ENCODE results near the gene ITSN1. TPM values are rescaled to one million over a fixed set of nuclear protein-coding genes. Genes with fewer than 3 reads are reported as not detected.

Gene ITSN1
- total and polyA plus RNA-seq, 2 experiments from 2014 or later = 35.5 to 57.1 TPM

DNA sequence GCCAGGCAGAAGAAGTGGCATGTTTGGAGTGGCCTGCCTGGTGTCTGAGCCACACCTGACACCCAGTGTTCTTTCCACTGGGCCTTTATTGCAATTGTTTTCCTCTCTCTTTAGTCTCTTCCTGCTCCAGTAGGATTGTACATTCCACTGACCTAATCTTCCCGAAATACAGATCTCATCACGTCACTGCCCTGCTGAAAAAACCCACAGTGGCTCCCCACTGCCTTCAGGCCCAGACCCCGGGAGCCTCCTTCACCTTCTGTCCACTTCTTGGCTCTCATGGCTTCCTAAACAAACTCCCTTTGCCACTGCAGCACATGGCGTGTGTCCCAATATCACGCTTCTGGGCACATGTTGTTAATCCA lies 298.6 kb downstream of the ITSN1 start:
- Histone ChIP-seq H2AFZ (no peak overlapping the region), H4K20me1 (ENCODE audit: insufficient read depth) (no peaks in the 10 kb centered on the region), H3K36me3 (ENCODE audit: low read depth) (no peaks in the 10 kb centered on the region), H3F3A (ENCODE audit: insufficient read depth) (no peaks in the 10 kb centered on the region), H3K9ac (no peak overlapping the region), H3K4me3 (no peak overlapping the region), H3K9me2 (ENCODE audit: insufficient read depth) (no peaks in the 10 kb centered on the region), H3K27ac (no peak overlapping the region), H3K27me3 (replicated peaks; ENCODE audit: insufficient read depth) (no peaks in the 10 kb centered on the region), H3K4me2 (ENCODE audit: unreplicated experiment) (no peak overlapping the region), H3K9me3 (ENCODE audit: low read depth) (no peaks in the 10 kb centered on the region), H3K79me2 (ENCODE audit: insufficient read depth) (no peaks in the 10 kb centered on the region), H3K4me1 (ENCODE audit: insufficient read depth) (no peaks in the 10 kb centered on the region)
- TF ChIP-seq EZH2phosphoT487 (IDR thresholded peaks at IDR 0.05; ENCODE audit: insufficient read depth, low read depth) (no peak), EZH2 (IDR thresholded peaks at IDR 0.05; ENCODE audit: insufficient read depth, poor library complexity, severe bottlenecking) (no peak)
- DNase-seq = no peak
- 74 to 76% methylated on average over 5 of the region's 5 CpGs for WGBS, 2 experiments (ENCODE audit: low coverage in 1 of 2, low lambda C conversion rate in 2 of 2, missing lambda C conversion rate in 2 of 2)
- in situ Hi-C loops (cut with MboI) = no loop called here

DNA sequence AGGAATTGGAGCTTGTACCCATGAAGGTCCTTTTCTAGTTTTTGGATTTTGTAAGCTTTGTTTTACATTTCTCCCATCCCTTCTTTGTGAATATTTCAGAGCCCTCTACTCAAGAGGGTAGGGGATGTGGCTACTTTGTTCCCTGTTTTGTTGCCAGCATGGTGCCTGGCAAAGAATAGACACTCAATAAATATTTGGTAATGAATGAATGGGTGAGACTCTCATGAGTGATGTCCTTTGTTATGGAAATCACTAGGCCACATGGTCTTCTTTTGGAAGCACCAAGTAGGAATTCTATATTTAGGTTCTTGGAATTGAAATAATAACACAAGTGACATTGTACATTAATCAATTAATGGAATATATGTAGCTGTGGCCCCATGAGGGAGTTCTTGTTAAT lies 300.1 kb downstream of the ITSN1 start:
- H3K4me3 ChIP-seq = no peak overlapping the region
- no peak overlapping the region for H2AFZ ChIP-seq
- H3K36me3 ChIP-seq (ENCODE audit: low read depth) = no peaks in the 10 kb centered on the region

DNA sequence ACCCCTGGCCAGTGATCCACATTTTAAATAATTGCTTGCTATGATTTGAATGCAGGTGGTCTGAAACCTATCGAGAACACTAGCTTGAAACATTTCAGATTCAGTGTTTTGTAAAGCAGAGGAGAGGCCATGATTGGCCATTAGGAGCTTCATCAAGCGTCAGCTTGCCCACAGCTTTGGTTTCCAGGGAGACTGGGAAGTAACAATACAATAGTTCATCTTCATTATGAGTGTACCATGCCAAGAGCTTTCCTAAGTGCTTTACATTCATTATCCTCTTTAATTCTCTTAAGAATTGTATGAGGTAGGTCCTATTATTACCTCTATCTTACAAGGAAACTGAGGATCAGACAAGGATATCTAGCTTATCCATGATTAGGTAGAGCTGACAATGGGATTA lies 301.0 kb downstream of the ITSN1 start:
- Histone ChIP-seq H3K79me2 (ENCODE audit: insufficient read depth) (no peaks in the 10 kb centered on the region), H4K20me1 (ENCODE audit: insufficient read depth) (no peaks in the 10 kb centered on the region), H3K9ac (no peak overlapping the region), H3K4me1 (ENCODE audit: insufficient read depth) (peaks cover 13% of the 10 kb centered on the region), H3K4me3 (no peak overlapping the region), H3K9me3 (ENCODE audit: low read depth) (no peaks in the 10 kb centered on the region), H3F3A (ENCODE audit: insufficient read depth) (peaks cover 9% of the 10 kb centered on the region; the same call in 1 of the 2 replicates), H3K36me3 (ENCODE audit: low read depth) (no peaks in the 10 kb centered on the region), H3K9me2 (ENCODE audit: insufficient read depth) (no peaks in the 10 kb centered on the region), H2AFZ (no peak overlapping the region), H3K27ac (no peak overlapping the region), H3K27me3 (replicated peaks; ENCODE audit: insufficient read depth) (no peaks in the 10 kb centered on the region), H3K4me2 (ENCODE audit: unreplicated experiment) (no peak overlapping the region)
- WGBS, 2 experiments (ENCODE audit: low coverage in 1 of 2, low lambda C conversion rate in 2 of 2, missing lambda C conversion rate in 2 of 2) = 92 to 94% methylated on average over 2 of the region's 2 CpGs
- in situ Hi-C loops (cut with MboI) = no loop called here
- no peak for DNase-seq
- TF ChIP-seq EZH2 (IDR thresholded peaks at IDR 0.05; ENCODE audit: insufficient read depth, poor library complexity, severe bottlenecking) (no peak), EZH2phosphoT487 (IDR thresholded peaks at IDR 0.05; ENCODE audit: insufficient read depth, low read depth) (no peak)

More for the DNA sequence above, 300.1 kb downstream of the ITSN1 start:
- H3K9me3 ChIP-seq (ENCODE audit: low read depth) = no peaks in the 10 kb centered on the region
- H3K4me2 ChIP-seq (ENCODE audit: unreplicated experiment) = no peak overlapping the region
- no peak for DNase-seq
- H3F3A ChIP-seq (ENCODE audit: insufficient read depth) = 0 out of 2 replicates have a peak, but pooled peaks cover 3% of the 10 kb centered on the region
- H3K27ac ChIP-seq = no peak overlapping the region
- no peaks in the 10 kb centered on the region for H3K27me3 ChIP-seq (replicated peaks; ENCODE audit: insufficient read depth)
- no peaks in the 10 kb centered on the region for H4K20me1 ChIP-seq (ENCODE audit: insufficient read depth)
- no peaks in the 10 kb centered on the region for H3K9me2 ChIP-seq (ENCODE audit: insufficient read depth)
- no peak for TF ChIP-seq EZH2 (IDR thresholded peaks at IDR 0.05; ENCODE audit: insufficient read depth, poor library complexity, severe bottlenecking)
- TF ChIP-seq EZH2phosphoT487 (IDR thresholded peaks at IDR 0.05; ENCODE audit: insufficient read depth, low read depth) = no peak
- no peak overlapping the region for H3K9ac ChIP-seq
- H3K4me1 ChIP-seq (ENCODE audit: insufficient read depth) = peaks cover 6% of the 10 kb centered on the region
- in situ Hi-C loops (cut with MboI) = no loop called here
- H3K79me2 ChIP-seq (ENCODE audit: insufficient read depth) = no peaks in the 10 kb centered on the region

DNA sequence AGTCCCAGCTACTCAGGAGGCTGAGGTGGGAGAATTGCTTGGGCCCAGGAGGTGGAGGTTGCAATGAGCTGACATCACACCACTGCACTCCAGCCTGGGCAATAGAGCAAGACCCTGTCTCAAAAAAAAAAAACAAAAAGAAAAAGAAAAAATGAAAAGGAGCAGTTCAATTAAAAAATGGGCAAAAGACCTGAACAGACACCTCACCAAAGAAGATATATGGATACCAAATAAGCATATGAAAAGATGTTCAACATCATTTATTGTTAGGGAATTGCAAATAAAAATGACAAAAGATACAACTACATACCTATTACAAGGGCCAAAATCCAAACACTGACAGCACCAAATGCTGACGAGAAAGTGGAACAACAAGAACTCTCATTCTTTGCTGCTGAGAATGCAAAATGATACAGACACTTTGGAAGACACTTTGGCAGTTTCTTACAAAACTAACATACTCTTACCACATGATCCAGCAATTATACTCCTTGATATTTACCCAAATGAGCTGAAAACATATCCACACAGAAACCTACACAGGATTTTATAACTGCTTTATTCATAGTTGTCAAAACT lies 302.0 kb downstream of the ITSN1 start:
- Histone ChIP-seq H3K4me1 (ENCODE audit: insufficient read depth) (peaks cover 18% of the 10 kb centered on the region), H4K20me1 (ENCODE audit: insufficient read depth) (no peaks in the 10 kb centered on the region), H3K4me2 (ENCODE audit: unreplicated experiment) (no peak overlapping the region), H3K36me3 (ENCODE audit: low read depth) (no peaks in the 10 kb centered on the region), H3K4me3 (no peak overlapping the region), H3F3A (ENCODE audit: insufficient read depth) (peaks cover 11% of the 10 kb centered on the region; the same call in 1 of the 2 replicates), H3K27me3 (replicated peaks; ENCODE audit: insufficient read depth) (no peaks in the 10 kb centered on the region), H2AFZ (no peak overlapping the region), H3K79me2 (ENCODE audit: insufficient read depth) (no peaks in the 10 kb centered on the region), H3K9me3 (ENCODE audit: low read depth) (no peaks in the 10 kb centered on the region), H3K9me2 (ENCODE audit: insufficient read depth) (no peaks in the 10 kb centered on the region), H3K27ac (no peak overlapping the region), H3K9ac (no peak overlapping the region)
- in situ Hi-C loops (cut with MboI) = no loop called here
- no peak for TF ChIP-seq EZH2 (IDR thresholded peaks at IDR 0.05; ENCODE audit: insufficient read depth, poor library complexity, severe bottlenecking)
- TF ChIP-seq EZH2phosphoT487 (IDR thresholded peaks at IDR 0.05; ENCODE audit: insufficient read depth, low read depth) = no peak
- 88 to 97% methylated on average over 1 of the region's 1 CpG for WGBS, 2 experiments (ENCODE audit: low coverage in 1 of 2, low lambda C conversion rate in 2 of 2, missing lambda C conversion rate in 2 of 2)
- DNase-seq = no peak
